HepG2 (cell line): ENCODE measurements around the gene ROM1. TPM values are rescaled to one million over a fixed set of nuclear protein-coding genes. Genes with fewer than 3 reads are reported as not detected.

Source experiments
- BRCA1 ChIP-seq: sonication (generic); formaldehyde crosslinking; IDR thresholded peaks from 2 replicates; pipeline ENCODE4 v1.4.0; 2020; ENCODE audit warnings: missing genetic modification reagents
- CBX5 ChIP-seq: sonication (generic); formaldehyde crosslinking; IDR thresholded peaks from 2 replicates; pipeline ENCODE4 v1.4.0; 2020; ENCODE audit warnings: missing genetic modification reagents, borderline replicate concordance
- GABPA ChIP-seq, 2 experiments: IDR thresholded peaks; 2 replicates each; pipeline ENCODE4 v1.6.1; 2011 to 2016; ENCODE audit warnings: low read depth in 2 of 2, low read length in 1 of 2, missing biosample characterization in 1 of 2, missing genetic modification characterization in 1 of 2
- GABPB1 ChIP-seq: IDR thresholded peaks from 2 replicates; pipeline ENCODE4 v1.6.1; 2016; ENCODE audit warnings: mild to moderate bottlenecking, missing genetic modification reagents, moderate library complexity, missing compliant biosample characterization
- JUNB ChIP-seq: sonication (generic); formaldehyde crosslinking; IDR thresholded peaks from 2 replicates; pipeline ENCODE4 v1.8.0; 2022; ENCODE audit warnings: missing genetic modification reagents, mild to moderate bottlenecking, borderline replicate concordance
- JUND ChIP-seq: sonication (generic); formaldehyde crosslinking; IDR thresholded peaks from 2 replicates; pipeline ENCODE4 v1.8.0; 2022; ENCODE audit warnings: mild to moderate bottlenecking, missing genetic modification reagents
- MATR3 ChIP-seq: sonication (generic); formaldehyde crosslinking; IDR thresholded peaks from 2 replicates; pipeline ENCODE4 v1.4.0; 2020; ENCODE audit warnings: missing genetic modification reagents
- MLXIP ChIP-seq: sonication (generic); formaldehyde crosslinking; IDR thresholded peaks from 2 replicates; pipeline ENCODE4 v1.9.0; 2021; ENCODE audit warnings: missing genetic modification reagents, borderline replicate concordance
- MXD1 ChIP-seq: sonication (generic); formaldehyde crosslinking; IDR thresholded peaks from 2 replicates; pipeline ENCODE4 v1.4.0; 2020; ENCODE audit warnings: mild to moderate bottlenecking, missing genetic modification reagents
- PCBP1 ChIP-seq: fragments of 200-400 bp; formaldehyde crosslinking; IDR thresholded peaks from 2 replicates; pipeline ENCODE4 v1.6.1; 2017; ENCODE audit warnings: mild to moderate bottlenecking, low read depth, low read length, borderline replicate concordance
- RBM39 ChIP-seq: fragments of 200-400 bp; formaldehyde crosslinking; IDR thresholded peaks from one replicate; pipeline ENCODE4 v1.6.1; 2018; ENCODE audit warnings: antibody characterized with exemption, mild to moderate bottlenecking, low read depth, low read length; ENCODE audit not compliant: poor library complexity, severe bottlenecking
- ZNF18 ChIP-seq: sonication (generic); formaldehyde crosslinking; IDR thresholded peaks from 2 replicates; pipeline ENCODE4 v1.8.0; 2022; ENCODE audit warnings: mild to moderate bottlenecking, missing genetic modification reagents; ENCODE audit not compliant: insufficient replicate concordance
- ZNF333 ChIP-seq: sonication (generic); formaldehyde crosslinking; IDR thresholded peaks from 2 replicates; pipeline ENCODE4 v1.4.0; 2020; ENCODE audit warnings: mild to moderate bottlenecking, missing genetic modification reagents, borderline replicate concordance
- ZNF670 ChIP-seq: sonication (generic); formaldehyde crosslinking; IDR thresholded peaks from 2 replicates; pipeline ENCODE4 v1.8.0; 2022; ENCODE audit warnings: mild to moderate bottlenecking, missing genetic modification reagents, borderline replicate concordance
- ZNF672 ChIP-seq: sonication (generic); formaldehyde crosslinking; IDR thresholded peaks from 2 replicates; pipeline ENCODE4 v1.8.1; 2022; ENCODE audit warnings: missing genetic modification reagents
- ZNF777 ChIP-seq: sonication (generic); formaldehyde crosslinking; IDR thresholded peaks from 2 replicates; pipeline ENCODE4 v1.4.0; 2020; ENCODE audit warnings: missing genetic modification reagents
- ZSCAN25 ChIP-seq: sonication (generic); formaldehyde crosslinking; IDR thresholded peaks from 2 replicates; pipeline ENCODE4 v1.8.0; 2022; ENCODE audit warnings: mild to moderate bottlenecking, missing genetic modification reagents
- polyA plus RNA-seq, 8 experiments: library from polyadenylated mRNA; depleted of rRNA in 3 of 8; stranded (reverse) in 7 of 8; unstranded in 1 of 8; fragments of >200 nt; fragmentation: Illumina TruSeq in 4 of 8; extraction: Trizol in 4 of 8; gene quantifications; 2 replicates each; pipeline versions ENCODE4 v1.2.1 to v1.2.3, GENCODE V29; 2011 to 2016; ENCODE audit warnings: low read depth in 4 of 8, missing spikeins in 1 of 8, mixed read lengths in 1 of 8; ENCODE audit not compliant: insufficient read depth in 1 of 8
- total RNA-seq, 5 experiments: library from RNA; depleted of rRNA; stranded (reverse); fragments of >200 nt; fragmentation: Illumina TruSeq; extraction: Trizol; gene quantifications; 2 replicates each; pipeline ENCODE4 v1.2.3, GENCODE V29; 2016; ENCODE audit warnings: low read depth in 1 of 5
- TF ChIP-seq, protein P1 (sequence below): IDR thresholded peaks from 2 replicates; pipeline ENCODE4 v1.6.1; 2012; ENCODE audit warnings: inconsistent platforms
- TF ChIP-seq, protein P2 (sequence below): sonication (generic); formaldehyde crosslinking; IDR thresholded peaks from 2 replicates; pipeline ENCODE4 v1.5.0; 2020; ENCODE audit warnings: mild to moderate bottlenecking, missing genetic modification reagents
- TF ChIP-seq, protein P3 (sequence below): IDR thresholded peaks from 2 replicates; pipeline ENCODE4 v1.6.1; 2016; ENCODE audit warnings: low read depth, control low read depth

Gene ROM1
- total and polyA plus RNA-seq, 2 of the 13 experiments (the other 11 are each of a cell fraction or from before 2014, with no cell fraction given) = 1.2 to 2.4 TPM

- TF ChIP-seq MLXIP (CRISPR knock-in tag) (no peak), ZNF670 (CRISPR knock-in tag) (peak; percentile 84), GABPA (IDR thresholded peaks at IDR 0.05; ENCODE audit: low read depth, low read length) (peak; percentile 74), GABPA (CRISPR knock-in tag; IDR thresholded peaks at IDR 0.05; ENCODE audit: low read depth) (peak; percentile 75), BRCA1 (CRISPR knock-in tag) (no peak), ZNF18 (CRISPR knock-in tag) (no peak), ZNF333 (CRISPR knock-in tag) (0 out of 2 replicates have a peak, but pooled peaks have one; percentile 48), ZNF777 (peak; percentile 88), PCBP1 (no peak), GABPB1 (peak; percentile 84), MATR3 (CRISPR knock-in tag) (no peak), JUNB (CRISPR knock-in tag) (peak; percentile 62), CBX5 (CRISPR knock-in tag) (no peak), ZNF672 (CRISPR knock-in tag) (no peak), ZSCAN25 (CRISPR knock-in tag) (no peak), MXD1 (CRISPR knock-in tag) (peak; percentile 92), JUND (no peak), RBM39 (no peak)
- TF ChIP-seq, protein P1, sequence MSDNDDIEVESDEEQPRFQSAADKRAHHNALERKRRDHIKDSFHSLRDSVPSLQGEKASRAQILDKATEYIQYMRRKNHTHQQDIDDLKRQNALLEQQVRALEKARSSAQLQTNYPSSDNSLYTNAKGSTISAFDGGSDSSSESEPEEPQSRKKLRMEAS = peak; percentile 90
- TF ChIP-seq, protein P2, sequence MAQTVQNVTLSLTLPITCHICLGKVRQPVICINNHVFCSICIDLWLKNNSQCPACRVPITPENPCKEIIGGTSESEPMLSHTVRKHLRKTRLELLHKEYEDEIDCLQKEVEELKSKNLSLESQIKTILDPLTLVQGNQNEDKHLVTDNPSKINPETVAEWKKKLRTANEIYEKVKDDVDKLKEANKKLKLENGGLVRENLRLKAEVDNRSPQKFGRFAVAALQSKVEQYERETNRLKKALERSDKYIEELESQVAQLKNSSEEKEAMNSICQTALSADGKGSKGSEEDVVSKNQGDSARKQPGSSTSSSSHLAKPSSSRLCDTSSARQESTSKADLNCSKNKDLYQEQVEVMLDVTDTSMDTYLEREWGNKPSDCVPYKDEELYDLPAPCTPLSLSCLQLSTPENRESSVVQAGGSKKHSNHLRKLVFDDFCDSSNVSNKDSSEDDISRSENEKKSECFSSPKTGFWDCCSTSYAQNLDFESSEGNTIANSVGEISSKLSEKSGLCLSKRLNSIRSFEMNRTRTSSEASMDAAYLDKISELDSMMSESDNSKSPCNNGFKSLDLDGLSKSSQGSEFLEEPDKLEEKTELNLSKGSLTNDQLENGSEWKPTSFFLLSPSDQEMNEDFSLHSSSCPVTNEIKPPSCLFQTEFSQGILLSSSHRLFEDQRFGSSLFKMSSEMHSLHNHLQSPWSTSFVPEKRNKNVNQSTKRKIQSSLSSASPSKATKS (CRISPR knock-in tag) = peak; percentile 82; the same call in 1 of the 2 replicates
- TF ChIP-seq, protein P3, sequence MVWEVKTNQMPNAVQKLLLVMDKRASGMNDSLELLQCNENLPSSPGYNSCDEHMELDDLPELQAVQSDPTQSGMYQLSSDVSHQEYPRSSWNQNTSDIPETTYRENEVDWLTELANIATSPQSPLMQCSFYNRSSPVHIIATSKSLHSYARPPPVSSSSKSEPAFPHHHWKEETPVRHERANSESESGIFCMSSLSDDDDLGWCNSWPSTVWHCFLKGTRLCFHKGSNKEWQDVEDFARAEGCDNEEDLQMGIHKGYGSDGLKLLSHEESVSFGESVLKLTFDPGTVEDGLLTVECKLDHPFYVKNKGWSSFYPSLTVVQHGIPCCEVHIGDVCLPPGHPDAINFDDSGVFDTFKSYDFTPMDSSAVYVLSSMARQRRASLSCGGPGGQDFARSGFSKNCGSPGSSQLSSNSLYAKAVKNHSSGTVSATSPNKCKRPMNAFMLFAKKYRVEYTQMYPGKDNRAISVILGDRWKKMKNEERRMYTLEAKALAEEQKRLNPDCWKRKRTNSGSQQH (CRISPR knock-in tag) = no peak
Observed at GRCh38 chr11:62601122-62601371, 12.0 kb upstream of the ROM1 start (continued).
